Liver (tissue), 9 donors: ENCODE data around the gene ISCA2. TPM values are rescaled to one million over a fixed set of nuclear protein-coding genes. Genes with fewer than 3 reads are reported as not detected.

ENCODE experiments used
- DNase-seq: peaks from one replicate; pipeline ENCODE4 v3.0.0-alpha.2; 2017; ENCODE audit warnings: low spot score
- H3K27ac ChIP-seq, 2 donors: one replicate each; pipeline ENCODE4 v1.7.0; 2013; ENCODE audit warnings: inconsistent platforms in 2 of 2, low read length in 2 of 2, control low read depth in 1 of 2, low read depth in 1 of 2, mild to moderate bottlenecking in 1 of 2
- H3K27me3 ChIP-seq, 4 donors: one replicate each; pipeline versions ENCODE4 v1.6.1 to v1.7.0; 2013; ENCODE audit warnings: low read length in 3 of 4, inconsistent platforms in 1 of 4, mild to moderate bottlenecking in 1 of 4, moderate library complexity in 1 of 4; ENCODE audit not compliant: control insufficient read depth in 4 of 4, insufficient read depth in 4 of 4
- H3K36me3 ChIP-seq, 4 donors: one replicate each; pipeline versions ENCODE4 v1.6.1 to v1.7.0; 2013; ENCODE audit warnings: low read length in 3 of 4, mild to moderate bottlenecking in 3 of 4, low read depth in 1 of 4, moderate library complexity in 1 of 4; ENCODE audit not compliant: control insufficient read depth in 4 of 4, insufficient read depth in 3 of 4
- H3K4me1 ChIP-seq, 4 donors: one replicate each; pipeline versions ENCODE4 v1.6.1 to v1.7.0; 2013; ENCODE audit warnings: low read length in 3 of 4, mild to moderate bottlenecking in 3 of 4, moderate library complexity in 1 of 4; ENCODE audit not compliant: control insufficient read depth in 4 of 4, insufficient read depth in 4 of 4
- H3K4me3 ChIP-seq, 3 donors: one replicate each; pipeline versions ENCODE4 v1.6.1 to v1.7.0; 2013; ENCODE audit warnings: low read length in 3 of 3, control low read depth in 1 of 3, low read depth in 1 of 3, mild to moderate bottlenecking in 1 of 3
- H3K9ac ChIP-seq, 2 donors: one replicate each; pipeline ENCODE4 v1.7.0; 2013; ENCODE audit warnings: low read length in 2 of 2, mild to moderate bottlenecking in 2 of 2, moderate library complexity in 2 of 2, control low read depth in 1 of 2, low read depth in 1 of 2
- H3K9me3 ChIP-seq, 4 donors: one replicate each; pipeline versions ENCODE4 v1.6.1 to v1.7.0; 2013; ENCODE audit warnings: low read length in 3 of 4; ENCODE audit not compliant: control insufficient read depth in 4 of 4
- ATF3 ChIP-seq: IDR thresholded peaks from 2 replicates; pipeline ENCODE4 v1.6.1; 2016; ENCODE audit warnings: antibody characterized with exemption
- CTCF ChIP-seq: fragments of 150-350 bp; IDR thresholded peaks from 2 replicates; pipeline ENCODE4 v1.5.1; 2017; ENCODE audit warnings: improper control_type of control experiment, low read depth, low read length; ENCODE audit not compliant: missing input control
- EGR1 ChIP-seq, 2 donors: IDR thresholded peaks; 2 replicates each; pipeline ENCODE4 v1.6.1; 2016 to 2018; ENCODE audit warnings: antibody characterized with exemption in 2 of 2, low read depth in 2 of 2
- FOXA1 ChIP-seq: IDR thresholded peaks from 2 replicates; pipeline ENCODE4 v1.6.1; 2016; ENCODE audit warnings: antibody characterized with exemption
- FOXA2 ChIP-seq: IDR thresholded peaks from 2 replicates; pipeline ENCODE4 v1.6.1; 2016; ENCODE audit warnings: antibody characterized with exemption
- GABPA ChIP-seq, 2 donors: IDR thresholded peaks in 1 of 2; conservative IDR thresholded peaks in 1 of 2; 2 replicates each; pipeline ENCODE4 v1.6.1; 2016; ENCODE audit warnings: antibody characterized with exemption in 2 of 2, mild to moderate bottlenecking in 1 of 2, moderate library complexity in 1 of 2
- HNF4A ChIP-seq, 2 donors: conservative IDR thresholded peaks; 2 replicates each; pipeline ENCODE4 v1.6.1; 2016; ENCODE audit warnings: antibody characterized with exemption in 2 of 2, mild to moderate bottlenecking in 2 of 2
- HNF4G ChIP-seq: IDR thresholded peaks from 2 replicates; pipeline ENCODE4 v1.6.1; 2016; ENCODE audit warnings: antibody characterized with exemption
- JUND ChIP-seq, 2 donors: IDR thresholded peaks; 2 replicates each; pipeline ENCODE4 v1.6.1; 2016; ENCODE audit warnings: antibody characterized with exemption in 2 of 2
- NR2F2 ChIP-seq: IDR thresholded peaks from 2 replicates; pipeline ENCODE4 v1.6.1; 2016; ENCODE audit warnings: antibody characterized with exemption
- RAD21 ChIP-seq, 2 donors: IDR thresholded peaks; 2 replicates each; pipeline ENCODE4 v1.6.1; 2016; ENCODE audit warnings: antibody characterized with exemption in 2 of 2, mild to moderate bottlenecking in 2 of 2
- REST ChIP-seq: IDR thresholded peaks from 2 replicates; pipeline ENCODE4 v1.6.1; 2016; ENCODE audit warnings: antibody characterized with exemption, mild to moderate bottlenecking
- RXRA ChIP-seq, 2 donors: IDR thresholded peaks; 2 replicates each; pipeline ENCODE4 v1.6.1; 2017 to 2018; ENCODE audit warnings: antibody characterized with exemption in 2 of 2, mild to moderate bottlenecking in 1 of 2
- TAF1 ChIP-seq: conservative IDR thresholded peaks from 2 replicates; pipeline ENCODE4 v1.6.1; 2016; ENCODE audit warnings: antibody characterized with exemption, mild to moderate bottlenecking
- YY1 ChIP-seq: IDR thresholded peaks from 2 replicates; pipeline ENCODE4 v1.6.1; 2016; ENCODE audit warnings: antibody characterized with exemption, mild to moderate bottlenecking
- ZBTB33 ChIP-seq: IDR thresholded peaks from 2 replicates; pipeline ENCODE4 v1.6.1; 2016; ENCODE audit warnings: antibody characterized with exemption
- WGBS: extraction: QIAGEN DNeasy Blood & Tissue Kit; methylation state at CpG from one replicate; pipeline ENCODE4 v1.1.7; 2013; 5-methylcytosine and 5-hydroxymethylcytosine counted together
- polyA plus RNA-seq, 2 donors: library from polyadenylated mRNA; stranded (reverse) in 1 of 2; unstranded in 1 of 2; fragments of 200-250 nt in 1 of 2; fragments of >200 nt in 1 of 2; fragmentation: Nextera tagmentation in 1 of 2; extraction: Ambion mirVana in 1 of 2; gene quantifications; one replicate each; pipeline versions ENCODE4 v1.2.1 to v1.2.3, GENCODE V29; 2013 to 2015
- total RNA-seq, 2 donors: library from RNA; depleted of rRNA; stranded (reverse); fragments of >200 nt; gene quantifications; one replicate each; pipeline ENCODE4 v1.2.3, GENCODE V29; 2014
- donor health status: healthy.
- donor health status: healthy.
- donor health status: healthy.
- donor health status: healthy.
- donor health status: healthy.

Gene ISCA2
- total and polyA plus RNA-seq, 4 donors, result 7.1 to 35.3 (median 15.8) TPM

GRCh38 chr14:74488786-74489397 is 4.7 kb upstream of the ISCA2 start:
- H3K4me1 ChIP-seq, result peaks cover 0 to 9% (median 7%) of the 10 kb centered on the region in 4 donors
- no peak overlapping the region for H3K27ac ChIP-seq
- H3K36me3 ChIP-seq, result peaks cover 0 to 6% (median 2%) of the 10 kb centered on the region in 4 donors
- no peaks in the 10 kb centered on the region for H3K27me3 ChIP-seq
- H3K9me3 ChIP-seq, result no peaks in the 10 kb centered on the region
- H3K4me3 ChIP-seq, result no peak overlapping the region
- TF ChIP-seq RAD21 (IDR thresholded peaks at IDR 0.05) (no peak), CTCF (no peak), TAF1 (no peak)
- no peak for DNase-seq
- no peak overlapping the region for H3K9ac ChIP-seq

- Histone ChIP-seq H3K4me1 (peaks cover 0 to 18% (median 15%) of the 10 kb centered on the region in 4 donors), H3K27ac (no peak overlapping the region), H3K36me3 (peaks cover 0 to 5% (median 2%) of the 10 kb centered on the region in 4 donors), H3K9ac (no peak overlapping the region), H3K4me3 (no peak overlapping the region), H3K27me3 (no peaks in the 10 kb centered on the region), H3K9me3 (no peaks in the 10 kb centered on the region)
- no peak for DNase-seq
- TF ChIP-seq TAF1 (no peak), FOXA2 (no peak), FOXA1 (no peak), JUND (IDR thresholded peaks at IDR 0.05) (no peak), REST (no peak), HNF4G (no peak), CTCF (no peak), RAD21 (IDR thresholded peaks at IDR 0.05) (no peak), ATF3 (no peak), YY1 (no peak), ZBTB33 (no peak), RXRA (IDR thresholded peaks at IDR 0.05) (no peak), GABPA (IDR thresholded peaks at IDR 0.05 in 1 of 2, conservative IDR thresholded peaks at IDR 0.05 in 1 of 2) (no peak), EGR1 (IDR thresholded peaks at IDR 0.05; ENCODE audit: low read depth in 2 of 2) (no peak), NR2F2 (no peak), HNF4A (conservative IDR thresholded peaks at IDR 0.05) (no peak)
- 93% methylated on average over 1 of the region's 1 CpG for WGBS
Observed at GRCh38 chr14:74490486-74490885, 3.1 kb upstream of the ISCA2 start.
